GM21737 (cell line): ENCODE data around the gene NGFR.
"Not testable (repeated sequence)": the region's sequence is repeated elsewhere in the genome, so short reads cannot be mapped to it uniquely, and the experiment has no call there.

Experiments used
- ATAC-seq: cut with Tn5 transposase; IDR thresholded peaks from one replicate; pipeline ENCODE4 v1.9.1; 2021; ENCODE audit warnings: mild to moderate bottlenecking, moderate library complexity; ENCODE audit not compliant: unreplicated experiment

The NGFR gene

DNA sequence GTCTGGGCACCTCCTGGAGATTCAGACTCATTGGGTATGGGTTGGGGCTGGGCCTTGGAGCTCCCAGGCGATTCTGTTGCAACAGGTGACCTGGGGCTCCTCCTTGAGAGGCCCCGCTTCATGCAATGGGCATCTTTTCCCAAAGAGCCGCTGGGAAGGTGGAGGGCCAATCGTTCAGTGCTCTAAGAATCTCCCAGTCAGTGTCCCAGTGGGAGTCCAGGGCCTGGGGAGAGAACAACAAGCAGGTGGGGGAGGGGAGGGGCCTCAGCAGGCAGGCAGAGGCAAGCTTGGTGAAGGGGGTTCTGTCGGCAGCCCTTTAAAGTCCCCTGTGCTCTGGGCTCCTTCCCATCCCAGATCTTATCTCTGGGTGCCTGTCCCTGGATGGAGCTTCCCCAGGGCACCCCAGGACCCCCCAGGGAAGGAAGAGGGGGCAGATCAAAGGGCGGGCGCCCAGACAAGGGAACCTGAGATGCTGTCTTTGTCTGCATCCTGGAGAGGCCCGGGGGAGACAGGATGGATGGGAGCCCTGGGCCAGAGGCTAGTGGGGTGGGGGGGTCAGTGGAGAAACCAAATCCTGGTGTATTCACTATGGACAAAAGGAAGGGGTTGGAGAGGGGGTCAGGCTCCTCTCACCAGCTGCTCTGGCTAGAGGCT is 50.0 kb downstream of the NGFR start:
- no peak for ATAC-seq

DNA sequence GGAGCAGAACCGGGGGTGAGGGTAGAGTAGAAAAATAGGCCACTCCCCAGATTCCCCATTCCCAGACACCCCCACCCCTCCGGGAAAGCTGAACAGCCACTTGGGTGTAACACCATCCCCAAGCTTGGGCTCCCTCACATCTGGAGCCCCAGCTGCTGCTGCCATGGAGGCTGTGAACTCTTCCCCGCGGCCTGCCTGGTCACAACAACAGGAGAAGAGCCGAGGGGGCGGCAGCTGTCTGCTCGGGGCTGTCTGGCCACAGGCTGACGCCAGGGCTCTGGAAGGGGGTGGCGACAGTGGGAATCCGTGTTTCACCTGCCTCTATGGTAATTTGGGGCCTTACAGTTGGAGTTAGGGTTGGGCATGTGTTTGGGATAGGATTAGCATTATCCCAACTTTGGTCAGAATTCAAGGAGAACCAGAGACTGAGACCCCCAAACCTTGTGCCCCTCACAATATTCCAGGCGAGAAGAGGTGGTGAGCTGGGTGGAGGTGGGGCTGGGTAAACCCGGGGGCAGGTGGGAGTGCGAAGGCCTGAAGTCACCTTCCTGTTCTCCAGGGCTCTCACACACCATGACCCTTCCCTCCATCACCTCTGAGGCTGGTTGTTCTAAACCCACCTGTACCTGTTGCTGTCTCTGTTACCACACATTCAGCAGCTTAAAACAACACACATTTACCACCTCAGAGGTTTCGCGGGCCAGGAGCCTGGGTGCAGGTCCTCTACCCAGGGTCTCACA is 50.9 kb downstream of the NGFR start:
- ATAC-seq, result no peak

DNA sequence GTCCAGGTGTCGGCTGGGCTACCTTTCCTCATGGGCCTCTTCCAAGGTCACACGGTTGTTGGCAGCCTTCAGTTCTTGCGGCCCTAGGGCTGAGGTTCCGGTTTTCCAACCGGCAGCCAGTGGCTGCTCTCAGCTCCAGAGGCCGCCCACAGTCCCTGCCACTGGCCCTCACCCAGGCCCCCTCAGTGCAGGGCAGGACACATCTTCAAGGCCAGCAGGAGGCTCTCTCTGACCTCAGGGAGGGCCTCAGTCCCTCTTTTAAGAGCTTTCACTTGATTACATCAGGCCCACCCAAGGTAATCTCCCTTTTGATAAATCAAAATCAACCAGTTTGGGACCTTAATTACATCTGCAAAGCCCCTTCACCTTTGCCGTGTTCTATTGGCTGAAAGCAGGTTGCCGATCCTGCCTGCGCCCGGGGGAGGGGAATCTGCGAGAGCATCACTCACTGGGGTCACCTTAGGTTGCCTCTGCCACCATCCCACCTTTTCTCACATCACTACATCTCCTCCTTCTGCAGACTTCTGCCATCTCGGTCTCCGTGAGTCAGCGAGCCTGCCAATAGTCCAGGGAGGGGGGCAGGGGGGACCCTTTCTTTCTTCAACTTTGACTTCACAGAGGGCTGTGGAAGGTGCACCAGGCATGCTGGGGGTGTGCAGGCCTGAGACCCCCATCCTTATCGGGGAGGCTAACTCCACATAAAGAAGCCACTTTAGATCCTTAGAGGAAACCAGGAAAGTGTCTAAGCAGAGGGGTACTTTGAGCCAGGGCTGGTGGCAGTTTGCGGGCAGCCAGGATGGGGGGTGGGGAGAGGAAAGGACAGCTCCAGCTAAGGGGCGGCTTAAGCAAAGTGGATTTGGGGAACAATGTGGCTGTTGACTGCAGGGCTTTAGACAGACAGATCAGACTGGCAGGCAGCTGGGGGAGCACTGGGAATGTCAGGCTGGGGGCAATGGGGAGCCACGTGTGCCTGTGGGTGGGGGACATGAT is 51.7 kb downstream of the NGFR start:
- no peak for ATAC-seq

DNA sequence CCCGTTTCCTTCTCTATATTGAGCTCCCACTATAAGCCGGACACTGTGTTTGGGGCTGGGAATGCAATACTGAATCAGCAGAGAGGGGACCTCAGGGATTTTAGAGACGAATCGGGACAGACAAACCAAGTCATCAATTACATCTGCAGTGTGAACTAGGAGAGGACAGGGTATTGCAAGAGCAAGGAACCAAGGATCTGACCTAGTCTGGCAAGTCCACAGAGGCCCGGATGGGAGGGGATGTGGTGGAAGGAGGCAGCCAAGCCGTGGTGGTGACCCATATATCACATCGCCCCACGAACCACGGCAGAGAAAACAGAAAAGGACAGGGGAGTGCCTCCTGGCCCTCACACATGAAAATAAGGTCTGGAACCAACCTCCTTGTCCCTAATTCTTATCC is 52.5 kb downstream of the NGFR start:
- ATAC-seq, result no peak

DNA sequence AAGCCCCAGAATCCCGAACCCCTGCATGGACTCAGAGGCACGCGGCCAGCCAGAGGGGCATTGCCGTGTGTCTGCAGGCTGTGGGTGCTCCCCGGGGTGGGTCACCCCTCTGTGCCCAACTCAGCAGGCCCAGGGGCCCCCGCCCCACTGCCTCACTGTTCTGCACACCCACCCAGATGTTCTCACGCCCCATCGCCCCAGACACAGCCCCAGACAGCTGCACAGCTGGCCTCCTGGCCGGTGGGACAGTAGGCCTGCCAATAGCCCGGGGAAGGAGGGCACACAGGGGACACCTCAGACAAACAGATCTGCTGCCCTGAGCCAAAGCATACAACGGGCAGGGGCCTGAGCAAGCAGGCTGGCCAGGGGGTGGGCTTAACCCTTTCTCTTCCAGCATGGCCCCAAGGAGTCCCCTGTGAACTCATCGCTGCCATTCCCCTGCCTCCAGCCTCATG is 53.0 kb downstream of the NGFR start:
- ATAC-seq, result no peak

DNA sequence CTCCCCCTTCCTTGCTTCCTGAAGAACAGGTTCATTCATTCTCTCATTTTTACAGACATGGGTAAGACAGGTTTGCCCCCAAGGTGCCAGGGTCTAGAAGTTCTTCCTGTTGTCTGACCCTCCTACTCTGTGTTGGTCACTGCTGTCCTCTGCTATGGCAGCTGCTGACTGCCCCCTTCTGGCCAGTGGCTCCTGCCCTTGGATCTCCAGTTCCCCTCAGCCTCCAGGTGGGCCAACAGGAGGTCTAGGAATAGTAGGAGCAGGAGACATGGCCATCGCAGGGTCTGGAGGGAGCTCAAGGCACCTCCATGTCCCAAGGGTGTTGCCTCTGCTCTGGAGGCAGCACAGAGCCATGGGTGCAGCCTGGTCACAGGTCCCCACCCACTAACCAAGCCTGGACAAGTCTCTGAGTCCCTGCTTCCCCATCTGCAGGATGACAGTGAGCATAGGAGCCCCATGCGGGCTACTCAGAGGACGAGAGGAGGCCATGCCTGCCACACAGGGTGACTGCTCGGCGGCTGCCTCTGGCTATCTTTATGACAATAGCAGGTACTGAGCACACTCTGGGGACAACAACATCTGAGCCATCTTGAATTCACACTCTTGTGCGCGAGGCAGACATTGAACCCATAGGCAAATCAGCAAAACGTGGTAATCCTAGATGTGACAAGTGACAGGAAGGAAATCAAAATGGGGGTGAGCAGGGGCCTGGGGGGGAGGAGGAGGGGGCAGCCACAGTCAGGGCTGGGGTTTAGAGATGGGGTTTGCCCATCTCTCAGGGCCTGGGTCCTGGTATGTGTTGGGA is 53.6 kb downstream of the NGFR start:
- no peak for ATAC-seq

DNA sequence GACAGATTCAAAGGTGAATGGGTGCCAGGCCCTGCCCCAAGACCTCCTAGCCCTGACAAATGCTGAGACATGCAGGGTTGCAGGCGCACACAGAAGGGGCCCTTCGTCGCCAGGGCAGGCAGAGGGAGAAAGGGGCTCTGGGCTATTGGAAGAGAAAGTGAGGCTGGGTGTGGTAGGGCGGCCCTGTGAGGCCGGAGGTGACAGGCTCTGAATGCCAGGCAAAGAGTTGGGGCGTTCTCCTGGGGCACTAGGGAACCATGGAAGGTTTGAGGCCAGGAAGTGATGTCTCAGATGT is 54.2 kb downstream of the NGFR start:
- ATAC-seq, result no peak

DNA sequence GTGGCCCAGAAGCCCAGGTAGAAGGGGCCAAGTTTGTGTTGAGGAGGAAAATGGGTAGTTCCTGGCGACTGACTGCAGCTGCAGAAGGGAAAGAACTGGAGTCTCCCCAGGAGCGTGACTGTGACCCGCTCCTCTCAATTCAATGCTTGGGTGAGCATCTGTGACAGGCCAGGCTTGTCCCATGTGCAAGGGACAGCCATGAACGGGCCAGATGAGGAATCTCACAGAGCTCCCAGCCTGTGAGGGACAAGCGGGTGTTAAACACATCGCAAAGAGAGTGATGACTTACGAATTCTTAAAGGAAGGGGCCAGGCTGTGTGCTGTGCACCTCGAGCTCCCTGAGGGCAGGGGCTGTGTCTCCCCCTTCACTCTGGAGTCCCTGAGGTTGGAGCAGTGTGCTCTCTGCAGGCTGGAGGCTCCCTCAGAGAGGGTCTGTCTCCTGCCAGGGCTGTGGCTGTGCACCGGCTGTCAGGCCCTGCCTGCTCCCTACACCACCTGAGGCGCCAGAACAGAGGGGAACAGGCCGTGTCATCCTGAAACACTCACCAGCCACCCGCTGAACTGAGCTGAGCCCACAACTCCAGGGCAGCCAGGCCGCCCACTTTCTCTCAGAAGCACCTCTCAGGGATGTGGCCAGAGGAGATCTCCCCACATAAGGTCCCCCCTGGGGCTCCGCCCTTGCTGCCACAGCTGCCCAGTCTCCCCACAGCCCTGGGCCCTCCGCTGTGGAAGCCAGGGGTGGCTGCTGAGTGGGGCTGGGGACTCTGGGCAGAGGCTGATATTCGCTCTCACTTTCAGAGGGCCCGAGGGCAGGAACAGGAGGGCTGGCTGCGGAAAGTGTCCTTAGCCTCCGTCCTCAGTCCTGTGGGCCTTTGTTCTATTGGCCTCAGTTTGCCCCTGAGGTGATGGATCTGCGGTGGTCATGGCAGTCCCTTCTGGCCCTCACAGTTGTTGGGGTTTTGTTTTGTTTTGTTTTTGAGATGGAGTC is 54.9 kb downstream of the NGFR start:
- ATAC-seq, result no peak

DNA sequence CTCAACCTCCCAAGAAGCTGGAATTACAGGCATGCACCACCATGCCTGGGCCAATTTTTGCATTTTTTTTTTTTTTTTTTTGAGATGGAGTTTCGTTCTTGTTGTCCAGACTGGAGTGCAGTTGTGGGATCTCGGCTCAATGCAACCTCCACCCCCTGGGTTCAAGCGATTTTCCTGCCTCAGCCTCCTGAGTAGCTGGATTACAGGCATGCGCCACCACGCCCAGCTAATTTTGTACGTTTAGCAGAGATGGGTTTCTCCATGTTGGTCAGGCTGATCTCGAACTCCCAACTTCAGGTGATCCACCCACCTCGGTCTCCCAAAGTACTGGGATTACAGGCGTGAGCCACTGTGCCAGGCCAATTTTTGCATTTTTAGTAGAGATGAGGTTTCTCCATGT is 55.7 kb downstream of the NGFR start:
- not testable (repeated sequence) for ATAC-seq

DNA sequence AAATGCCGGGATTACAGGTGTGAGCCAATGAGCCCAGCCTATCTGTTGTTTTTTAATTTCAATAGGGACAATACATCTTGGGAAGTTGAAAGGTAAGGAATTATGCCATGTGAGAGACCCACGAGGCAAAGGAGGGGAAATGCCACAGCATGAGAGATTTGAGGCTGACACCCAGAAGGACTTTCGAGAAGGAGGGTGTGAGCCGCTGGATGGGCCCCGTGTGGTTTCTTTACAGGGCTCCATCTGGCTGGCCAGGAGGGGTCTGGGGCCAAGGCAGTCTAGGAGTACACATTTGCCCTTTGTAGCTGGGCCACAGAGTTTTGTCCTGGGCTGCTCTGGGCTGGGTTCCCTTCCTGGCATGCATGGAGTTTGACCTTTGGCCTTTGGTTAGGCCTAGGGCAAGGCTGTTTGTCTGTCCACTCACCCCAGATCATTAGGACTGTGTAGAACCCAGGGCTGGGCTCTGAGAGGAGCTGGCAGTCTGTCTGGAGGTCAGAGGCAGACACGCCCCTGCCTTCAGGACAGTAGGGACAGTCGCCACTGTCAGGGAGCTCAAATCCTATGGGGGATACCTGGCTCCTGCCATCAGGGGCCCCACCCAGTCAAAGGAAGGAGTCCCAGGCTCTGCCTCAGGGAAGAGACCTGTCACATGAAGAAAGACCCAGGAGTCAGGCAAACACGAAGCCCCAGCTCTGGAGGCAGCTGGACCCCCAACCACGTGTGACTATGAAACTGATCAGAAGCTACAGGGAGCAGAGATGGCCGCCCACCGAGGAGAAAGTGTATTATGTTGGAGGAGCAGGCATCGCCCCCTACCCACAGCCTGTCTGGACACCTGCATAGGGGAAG is 56.4 kb downstream of the NGFR start:
- ATAC-seq, result no peak

DNA sequence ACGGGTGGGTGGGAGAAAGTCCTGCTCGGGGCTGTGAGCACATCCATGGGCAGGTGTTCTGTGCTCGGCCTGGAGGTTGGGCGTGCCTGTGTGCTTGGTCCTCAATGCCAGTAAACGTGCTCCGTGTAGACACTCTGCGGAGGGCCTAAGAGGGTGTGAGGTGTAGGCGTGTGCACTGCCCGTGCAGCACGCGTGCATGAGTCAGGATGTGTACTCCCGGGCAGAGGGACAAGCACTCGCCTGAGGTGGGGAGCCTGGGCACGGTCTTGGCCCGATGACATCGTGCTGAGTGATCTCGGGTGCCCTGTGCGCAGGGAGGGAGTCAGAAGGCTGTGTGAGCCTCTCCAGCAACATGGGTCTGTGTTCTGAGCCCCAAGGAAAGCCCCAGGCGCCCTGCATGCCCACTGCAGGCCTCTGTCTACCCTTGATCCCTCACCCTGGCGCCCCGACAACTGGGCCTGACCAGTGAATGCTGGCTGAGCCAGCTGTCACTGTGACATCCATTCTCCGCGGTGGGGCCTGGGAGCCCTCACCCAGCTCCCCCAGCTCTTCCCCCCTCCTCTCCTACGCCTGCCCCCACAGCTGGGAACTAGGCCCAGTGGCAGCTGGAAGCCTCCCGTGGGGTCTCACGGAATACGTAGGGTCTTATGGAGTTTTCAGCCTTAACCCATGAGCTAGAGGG is 57.1 kb downstream of the NGFR start:
- no peak for ATAC-seq

DNA sequence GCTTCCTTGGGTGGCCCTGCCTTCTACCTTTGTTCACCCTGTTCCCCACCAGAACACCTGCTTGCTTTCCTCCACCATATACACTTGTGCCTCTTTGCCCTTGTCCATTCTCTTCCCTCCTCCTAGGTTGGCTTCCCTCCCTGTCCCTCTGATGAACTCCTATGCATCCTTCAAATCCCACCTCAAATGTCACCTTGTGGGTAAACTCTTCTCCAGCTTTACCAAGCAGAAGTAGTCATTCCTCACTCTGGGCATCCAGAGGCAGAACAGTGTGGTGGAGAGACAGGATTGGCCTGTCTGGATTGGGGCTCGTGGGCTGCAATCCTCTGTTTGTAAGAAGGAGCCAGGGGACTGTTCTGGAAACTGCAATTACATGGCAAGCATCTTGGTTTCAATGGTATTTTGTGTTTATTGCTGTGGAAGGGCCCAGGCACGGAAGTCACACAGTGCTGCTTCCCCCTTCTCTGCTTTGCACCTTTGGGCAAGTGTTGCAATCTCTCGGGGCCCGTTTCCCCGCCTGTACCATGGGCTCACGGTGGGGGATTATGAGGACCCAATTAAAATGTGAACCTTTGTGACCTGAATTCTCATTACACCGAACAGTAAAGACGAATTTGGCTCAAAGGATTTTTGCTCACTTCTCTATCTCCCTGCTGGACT is 58.7 kb downstream of the NGFR start:
- ATAC-seq, result no peak

DNA sequence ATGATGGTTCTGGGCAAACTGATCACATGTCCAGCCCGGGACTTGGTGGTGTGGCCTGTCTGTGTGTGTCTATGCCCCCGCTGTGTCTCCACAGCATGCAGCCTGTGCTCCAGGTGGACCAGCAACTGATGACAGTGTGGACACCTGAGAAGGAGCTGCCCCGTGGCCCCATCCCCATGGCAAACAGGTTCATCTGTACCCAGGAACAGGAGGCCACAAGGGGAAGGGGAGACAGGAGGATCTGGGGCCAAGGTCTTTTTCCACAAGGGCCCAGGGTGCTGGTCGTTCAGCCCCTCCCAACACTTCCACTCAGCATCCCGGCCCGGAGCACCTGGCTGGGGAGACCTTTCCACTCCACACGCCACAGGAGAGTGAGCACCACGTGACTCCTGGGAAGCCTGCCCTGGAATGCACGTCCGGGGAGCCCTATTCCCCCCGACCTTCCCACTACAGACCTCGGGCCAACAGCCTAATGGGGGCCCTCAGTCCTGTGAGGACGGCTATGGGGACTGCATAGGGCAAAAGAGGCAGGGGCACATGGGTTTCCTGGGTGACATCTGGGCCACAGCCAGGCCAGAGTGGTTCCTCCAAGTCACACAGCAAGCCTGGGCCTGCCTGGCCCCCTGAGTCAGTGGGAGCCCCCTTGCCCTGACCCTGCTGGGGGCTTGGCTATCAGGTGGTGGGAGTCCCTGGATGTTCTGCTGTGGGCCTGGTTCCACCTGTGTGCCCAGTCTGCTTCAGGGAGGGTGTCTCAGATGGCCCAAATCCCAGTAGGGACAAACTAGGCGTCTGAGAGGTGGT is 59.8 kb downstream of the NGFR start:
- no peak for ATAC-seq

DNA sequence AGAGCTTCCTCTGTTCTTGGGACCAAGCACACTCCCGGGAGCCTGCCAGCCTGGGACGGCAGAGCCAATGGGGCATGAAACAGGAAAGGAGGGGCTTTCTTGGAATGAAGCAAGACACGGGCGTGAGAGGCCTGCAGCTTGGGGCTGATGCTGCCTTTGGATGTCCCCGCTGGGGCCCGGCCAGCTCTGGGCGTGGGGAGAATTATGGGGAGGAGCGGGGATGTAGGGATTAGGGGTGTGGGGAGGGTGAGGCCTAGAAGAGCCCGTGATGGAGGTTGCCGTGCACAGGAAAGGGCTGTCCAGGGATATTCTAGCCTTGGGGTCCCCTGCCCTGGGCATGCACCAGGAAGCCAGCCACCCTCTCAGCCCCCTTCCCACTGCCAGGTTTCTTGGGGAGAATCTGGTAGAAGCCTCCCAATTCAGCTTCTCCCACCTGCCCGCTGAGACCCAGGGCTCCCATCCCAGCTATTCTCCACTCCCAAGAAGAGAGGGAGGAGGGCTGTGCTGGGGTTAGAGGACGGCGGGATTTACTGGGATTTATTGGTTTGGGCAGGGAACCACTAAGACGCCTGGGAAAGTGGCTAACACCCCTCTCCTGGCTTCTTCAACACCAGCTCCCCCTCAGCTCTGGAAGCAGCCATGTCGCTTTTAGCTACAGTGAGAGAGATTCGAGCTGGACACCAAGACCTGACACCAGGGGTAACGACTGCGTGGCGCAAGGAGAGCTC is 60.6 kb downstream of the NGFR start:
- ATAC-seq, result no peak

DNA sequence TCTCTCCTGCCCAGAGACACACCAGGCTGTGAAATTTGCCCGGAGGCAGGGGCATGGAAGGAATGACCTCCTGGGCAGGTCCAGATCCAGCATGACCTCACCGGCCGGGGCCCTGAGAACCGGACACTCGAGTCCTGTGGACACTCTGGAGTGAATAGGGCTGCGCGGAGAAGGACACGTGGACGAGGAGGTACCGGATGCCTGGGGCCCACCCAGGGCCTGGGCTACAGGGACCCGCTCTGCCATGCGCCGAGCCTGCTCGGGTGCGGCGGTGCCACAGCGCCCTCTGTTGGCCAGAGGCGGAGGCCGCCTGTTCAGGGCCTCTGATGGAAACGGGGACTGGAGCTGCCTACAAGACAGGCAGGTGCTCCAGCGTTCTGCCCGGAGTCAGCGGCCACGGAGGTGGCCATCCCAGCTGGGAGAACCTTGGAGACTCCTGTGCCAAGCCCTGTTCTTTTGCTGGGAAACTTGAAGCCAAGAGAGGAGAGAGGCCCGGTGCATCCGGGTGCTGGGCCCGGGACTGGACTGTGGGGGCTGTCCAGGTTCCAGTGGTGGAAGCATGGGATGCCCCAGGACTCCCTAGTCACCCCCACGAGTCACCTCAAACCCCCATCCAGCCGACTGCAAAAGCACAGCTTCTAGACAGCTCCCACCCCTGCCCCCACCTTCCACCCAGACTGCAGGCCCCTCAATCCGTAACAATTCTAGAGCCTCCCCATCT is 61.3 kb downstream of the NGFR start:
- peak; percentile 72 for ATAC-seq
